SH-SY5Y (cell line): ENCODE data around the gene CD38.

ENCODE experiments used
- GATA2 ChIP-seq: IDR thresholded peaks from 2 replicates; pipeline ENCODE4 v1.6.1; 2011; ENCODE audit warnings: mild to moderate bottlenecking, low read depth, low read length
- GATA3 ChIP-seq: IDR thresholded peaks from 2 replicates; pipeline ENCODE4 v1.6.1; 2011; ENCODE audit warnings: low read depth, mild to moderate bottlenecking, low read length, moderate library complexity

- TF ChIP-seq GATA2: no peak
- TF ChIP-seq GATA3: no peak
Observed at GRCh38 chr4:15756361-15756861, 21.7 kb upstream of the CD38 start.
